ENCODE measurements around the gene MEGF6. TPM values are rescaled to one million over a fixed set of nuclear protein-coding genes. Genes with fewer than 3 reads are reported as not detected.

MEGF6 gene
- total and polyA plus RNA-seq, 9 of the 15 experiments (the other 6 are each of a cell fraction or from before 2014, with no cell fraction given), result 0.03 to 1.7 (median 0.24) TPM; not detected in 3

GRCh38 chr1:3520419-3521378 lies 90.6 kb downstream of the MEGF6 start:
- Histone ChIP-seq H3K9me1 (ENCODE audit: control insufficient read depth, insufficient read depth, low read length) (no peaks in the 10 kb centered on the region), H3K36me3 (ENCODE audit: control insufficient read depth, insufficient read depth, low read length) (no peaks in the 10 kb centered on the region), H3K4me1 (replicated peaks in 1 of 2; ENCODE audit: control insufficient read depth in 2 of 2, insufficient read depth in 2 of 2, low read length in 2 of 2) (peaks cover 0 to 46% of the 10 kb centered on the region in 2 experiments; a peak in 2 of 5 replicates), H4K20me1 (replicated peaks; ENCODE audit: control insufficient read depth, insufficient read depth, low read length) (peaks cover 10% of the 10 kb centered on the region), H3K27me3 (ENCODE audit: control insufficient read depth in 2 of 2, insufficient read depth in 2 of 2, low read length in 2 of 2) (peaks cover 13 to 70% of the 10 kb centered on the region in 2 experiments; a peak in 3 of 5 replicates), H2AFZ (ENCODE audit: low read depth, low read length) (no peak overlapping the region), H3K9ac (ENCODE audit: insufficient read depth in 1 of 2, low read depth in 2 of 2, low read length in 2 of 2) (no peak overlapping the region; a peak in 1 of 4 replicates), H3K79me2 (ENCODE audit: control insufficient read depth, insufficient read depth, low read length) (no peaks in the 10 kb centered on the region), H3K4me2 (ENCODE audit: insufficient read depth, low read length) (no peak overlapping the region), H3K4me3 (no peak overlapping the region), H3K27ac (ENCODE audit: extremely low read depth, low read depth, low read length) (no peak overlapping the region), H3K9me3 (replicated peaks; ENCODE audit: control insufficient read depth, insufficient read depth, low read depth, low read length) (no peaks in the 10 kb centered on the region; the same call in 1 of the 2 replicates)
- FAIRE-seq (no peak), DNase-seq (ENCODE audit: extremely low read depth in 1 of 4, low spot score in 3 of 4) (no peak), ATAC-seq (no peak)
- ChIA-PET CTCF (ENCODE audit: low intra/inter-chr PET ratio) (no interaction called here), POLR2A (interaction anchor here (0.7 kb wide), 1 partner anchor 101 kb away, joined by 3 read pairs; no protein-coding TSS in a partner anchor)
- WGBS (ENCODE audit: insufficient coverage, low coverage, missing lambda C conversion rate), result 4% methylated on average over 22 of the region's 24 CpGs
- BruUV-seq (replicated peaks), result no TSS peak
- TF ChIP-seq UBTF (IDR thresholded peaks at IDR 0.05; ENCODE audit: borderline replicate concordance in 1 of 2, low read depth in 2 of 2, low read length in 2 of 2), result 0 out of 4 replicates have a peak, but pooled peaks of 1 of the 2 experiments have one; percentile 31
- TF ChIP-seq ZFP36 (IDR thresholded peaks at IDR 0.05; ENCODE audit: low read depth, low read length, partially characterized antibody), result peak; percentile 74
- TF ChIP-seq MIER1 (IDR thresholded peaks at IDR 0.05; ENCODE audit: low read depth), result peak; percentile 97
- no peak for TF ChIP-seq ZNF174 (CRISPR knock-in tag; IDR thresholded peaks at IDR 0.05)
- TF ChIP-seq TBL1XR1 (IDR thresholded peaks at IDR 0.05; ENCODE audit: low read length in 2 of 2), result no peak
- no peak for TF ChIP-seq NCOA1 (IDR thresholded peaks at IDR 0.05; ENCODE audit: low read depth)
- peak; percentile 98 for TF ChIP-seq PTBP1 (IDR thresholded peaks at IDR 0.05; ENCODE audit: low read depth, low read length)
- in situ Hi-C loops (cut with MboI), result no loop called here
- intact Hi-C loops (cut with micrococcal nuclease), result no loop called here

Data from K562 (cell line).